GDM1 (cell line): ENCODE measurements around the gene RXFP4.

Experiments used
- DNase-seq: peaks from one replicate; lab custom pipeline; 2025; lab: John Stamatoyannopoulos, UW

Gene RXFP4

DNA sequence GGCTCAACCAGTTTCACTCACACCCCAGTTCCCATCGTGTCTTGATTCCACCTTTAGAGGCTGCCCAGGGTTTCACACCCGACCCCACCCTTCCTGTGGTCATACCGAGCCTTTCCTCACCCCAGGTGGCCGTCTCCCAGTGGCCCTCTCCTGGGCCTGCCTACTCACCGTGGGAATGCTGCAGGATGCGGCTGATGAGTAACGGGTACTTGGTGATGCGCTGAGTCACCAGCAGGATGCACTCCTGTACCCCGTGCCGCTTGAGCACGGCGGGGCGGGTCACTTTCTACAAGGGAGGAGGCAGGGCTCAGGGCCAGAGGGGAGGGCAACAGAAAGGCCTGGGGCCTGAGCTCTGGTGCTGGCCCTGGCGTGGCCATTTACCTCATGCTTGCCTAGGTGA is 20.5 kb downstream of the RXFP4 start:
- DNase-seq, result no peak

DNA sequence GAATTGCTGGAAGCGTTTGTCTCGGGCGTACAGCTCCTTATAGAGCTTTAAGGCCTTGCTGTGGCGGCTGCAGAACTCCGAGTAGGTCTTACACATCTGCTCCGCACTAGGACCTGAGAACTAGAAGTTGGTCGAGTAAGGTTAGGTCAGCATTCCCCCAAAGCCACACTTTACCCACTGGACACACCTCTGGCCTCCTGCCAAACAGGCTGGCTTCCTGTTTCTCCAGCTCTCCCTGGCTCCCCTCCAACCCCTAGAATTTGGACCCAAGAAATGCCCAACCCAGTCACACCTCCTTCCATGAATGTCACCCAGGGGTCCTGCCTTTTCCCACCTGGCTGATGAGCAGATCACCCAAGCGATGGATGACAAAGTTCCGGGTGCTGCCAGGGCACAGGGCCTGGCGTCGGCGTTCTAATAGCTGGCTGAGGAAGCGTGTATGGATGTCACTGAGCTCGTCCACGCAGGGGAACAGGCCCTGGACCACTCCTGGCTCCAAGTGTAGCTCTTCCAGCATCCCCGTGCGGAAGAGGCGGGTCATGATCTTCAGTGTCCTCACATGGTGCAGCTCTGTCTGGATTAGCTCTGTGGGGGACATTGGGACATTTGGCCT is 21.3 kb downstream of the RXFP4 start:
- DNase-seq, result no peak

DNA sequence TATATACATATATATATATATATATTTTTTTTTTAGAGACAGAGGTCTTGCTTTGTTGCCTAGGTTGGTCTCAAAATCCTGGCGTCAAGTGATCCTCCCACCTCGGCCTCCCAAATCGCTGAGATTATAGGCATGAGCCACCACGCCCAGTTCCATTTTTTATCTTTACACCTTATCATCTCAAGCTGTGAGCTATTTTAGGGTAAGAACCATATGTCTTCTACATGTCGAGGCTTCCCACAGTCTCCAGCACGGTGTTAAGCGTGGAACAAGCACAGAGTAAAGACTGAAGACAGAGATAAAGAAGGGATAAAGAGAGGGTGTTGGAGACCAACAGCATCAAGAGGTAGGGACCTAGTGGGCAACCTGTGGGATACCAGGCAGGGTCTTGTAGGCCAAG is 22.8 kb downstream of the RXFP4 start:
- no peak for DNase-seq

DNA sequence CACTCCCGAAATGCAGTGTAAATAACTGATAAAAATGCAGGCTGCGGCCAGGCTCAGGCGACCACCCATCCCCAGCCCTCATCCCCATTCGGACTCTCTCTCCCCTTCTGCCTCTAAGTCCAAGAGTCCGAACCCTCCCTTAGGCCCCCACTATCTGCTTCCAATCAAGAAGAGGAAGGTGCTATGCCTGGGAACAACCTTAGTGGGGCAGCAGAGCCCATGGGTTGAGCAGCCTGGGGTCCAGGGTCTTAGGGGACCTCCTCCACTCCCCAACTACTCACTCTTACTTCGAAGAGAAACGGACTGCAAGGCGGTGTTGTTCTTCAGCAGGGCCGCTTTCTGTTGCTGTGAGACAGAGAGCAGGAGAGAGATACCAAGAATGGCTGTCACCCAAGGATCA is 24.7 kb downstream of the RXFP4 start:
- DNase-seq, result no peak

DNA sequence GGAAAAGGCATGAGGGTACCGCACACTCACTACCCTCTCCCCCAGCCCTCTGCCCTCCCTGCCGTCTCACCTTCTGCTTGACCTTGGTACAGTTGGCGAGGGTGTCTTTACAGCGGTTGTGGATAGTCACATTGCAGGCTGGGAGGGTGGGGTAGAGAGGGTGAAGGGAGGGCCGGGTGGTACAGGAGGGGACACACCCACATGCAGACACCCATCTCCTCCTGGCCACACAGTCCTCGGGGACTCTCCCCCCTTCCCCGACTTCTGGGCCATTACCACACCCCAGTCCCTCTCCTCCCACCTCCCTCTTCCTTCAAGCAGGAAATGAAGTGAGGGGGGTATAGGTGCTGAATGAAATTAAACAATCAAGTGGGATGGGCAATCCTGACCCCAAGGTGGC is 25.3 kb downstream of the RXFP4 start:
- no peak for DNase-seq

DNA sequence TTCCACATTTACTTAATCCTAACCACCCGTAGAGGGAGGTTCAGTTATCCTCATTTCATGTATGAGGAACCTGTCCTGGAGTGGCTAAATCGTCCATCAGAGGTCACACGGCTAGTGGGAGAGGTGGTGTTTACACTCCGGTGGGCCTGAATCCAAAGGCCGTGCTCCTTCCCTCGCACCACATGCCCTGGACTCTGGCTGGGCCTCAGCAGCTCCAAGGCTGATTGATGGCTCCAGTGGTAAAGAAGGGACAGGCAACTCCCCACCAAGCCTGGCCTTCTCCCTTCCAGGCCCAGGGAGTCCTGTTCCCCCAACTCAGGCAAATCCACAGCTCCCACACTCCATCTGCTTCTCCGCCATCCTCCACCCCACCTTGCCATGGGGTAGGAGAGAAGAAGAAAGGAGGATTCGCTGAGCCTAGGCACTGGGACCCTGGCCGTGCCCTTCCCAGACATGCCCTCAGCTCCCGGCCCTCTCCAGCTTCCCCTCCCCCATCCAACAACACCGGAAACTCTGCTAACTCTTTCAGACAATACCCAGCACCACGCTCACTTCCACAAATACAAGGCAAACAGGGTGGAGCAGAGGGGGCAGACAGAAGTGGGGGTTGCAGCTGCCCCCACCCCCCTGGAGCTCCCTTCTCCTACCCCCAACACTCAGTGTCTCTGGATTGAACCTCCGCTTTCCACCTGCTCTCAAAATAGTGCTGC is 26.1 kb downstream of the RXFP4 start:
- no peak for DNase-seq

DNA sequence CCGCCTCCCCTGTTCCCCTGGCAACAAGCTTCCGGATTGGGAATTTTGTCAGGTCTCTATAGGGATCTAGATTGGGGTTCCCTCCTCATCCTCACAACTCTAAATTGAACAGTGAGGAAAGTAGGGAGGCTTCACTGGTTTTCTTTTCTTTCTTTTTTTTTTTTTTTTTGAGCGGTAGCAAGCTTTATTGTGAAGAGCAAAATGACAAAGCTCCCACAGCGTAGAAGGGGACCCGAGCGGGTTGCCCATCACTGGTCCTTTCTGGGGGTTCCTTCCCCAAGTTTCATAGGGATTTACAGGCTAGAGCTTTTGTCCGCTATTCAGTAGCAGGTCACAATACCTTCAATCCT is 26.6 kb downstream of the RXFP4 start:
- no peak for DNase-seq

DNA sequence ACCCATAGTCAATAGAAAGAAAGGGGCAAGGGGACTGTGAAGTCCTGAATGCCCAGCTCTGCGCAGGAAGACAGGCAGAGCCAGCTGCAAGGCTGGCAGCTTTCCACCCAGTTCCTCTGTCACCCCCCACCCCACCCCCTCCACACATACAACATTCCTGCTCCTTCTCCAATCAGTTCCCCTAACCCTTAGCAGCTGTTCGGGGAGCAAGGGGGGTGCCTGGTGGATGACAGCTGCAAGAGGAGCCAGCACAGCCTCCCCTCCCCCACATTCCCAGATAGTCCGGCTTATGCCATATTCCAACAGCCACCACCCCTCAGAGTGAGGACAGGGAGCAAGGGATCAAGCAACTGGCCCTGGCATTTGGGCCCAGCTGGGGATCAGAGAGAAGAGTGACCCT is 27.2 kb downstream of the RXFP4 start:
- no peak for DNase-seq

DNA sequence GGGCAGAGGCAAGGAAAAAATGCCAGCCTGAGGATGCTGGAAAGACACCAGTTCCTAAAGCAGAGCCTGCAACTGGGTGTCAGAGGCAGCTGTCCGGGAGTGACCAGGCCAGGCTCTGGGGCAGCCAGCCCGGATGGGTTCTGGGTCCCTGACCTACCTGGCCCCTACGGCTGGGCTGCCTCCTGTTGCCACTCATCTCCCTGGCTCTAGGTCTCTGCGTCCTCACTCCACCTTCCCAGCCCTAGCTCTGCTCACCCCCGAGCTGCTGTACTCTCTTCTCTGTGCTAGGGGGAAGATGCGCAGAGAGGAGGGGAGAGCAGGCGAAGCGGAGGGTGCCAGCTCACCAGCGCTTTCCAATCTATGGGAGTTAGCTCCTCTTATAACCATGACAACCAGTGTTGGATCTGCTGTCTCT is 27.9 kb downstream of the RXFP4 start:
- DNase-seq, result no peak

DNA sequence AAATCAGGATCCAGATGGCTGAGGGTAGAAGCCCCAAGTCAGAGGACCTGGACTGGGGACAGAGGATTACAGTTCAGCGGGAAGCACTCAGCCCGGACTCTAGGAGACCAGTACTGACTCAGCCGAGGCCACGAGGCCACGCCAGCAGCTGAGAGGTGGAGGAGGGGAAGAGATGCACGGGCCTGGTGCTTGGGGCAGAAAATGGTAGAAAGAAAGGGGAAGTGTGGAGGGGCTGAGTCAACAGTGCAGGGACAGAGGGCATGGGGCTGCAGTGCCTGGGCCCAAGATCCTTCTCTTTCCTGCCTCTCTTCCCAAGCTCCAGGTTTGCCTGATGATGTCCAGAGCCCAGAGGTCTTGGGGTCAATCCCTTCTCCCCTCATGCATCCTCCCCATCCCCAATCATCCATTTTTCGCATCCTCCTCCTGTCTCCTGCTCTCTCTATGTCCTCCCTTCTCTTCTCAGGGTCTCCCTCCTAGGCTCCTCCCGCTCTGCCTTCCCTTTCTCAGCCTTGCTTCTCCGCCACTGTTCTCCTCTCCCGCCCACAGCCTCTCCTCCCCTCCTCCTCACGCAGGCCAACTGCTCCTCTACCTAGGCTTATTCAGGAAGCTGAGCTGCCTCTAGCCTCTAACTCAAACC is 29.2 kb downstream of the RXFP4 start:
- peak; percentile 88 for DNase-seq

DNA sequence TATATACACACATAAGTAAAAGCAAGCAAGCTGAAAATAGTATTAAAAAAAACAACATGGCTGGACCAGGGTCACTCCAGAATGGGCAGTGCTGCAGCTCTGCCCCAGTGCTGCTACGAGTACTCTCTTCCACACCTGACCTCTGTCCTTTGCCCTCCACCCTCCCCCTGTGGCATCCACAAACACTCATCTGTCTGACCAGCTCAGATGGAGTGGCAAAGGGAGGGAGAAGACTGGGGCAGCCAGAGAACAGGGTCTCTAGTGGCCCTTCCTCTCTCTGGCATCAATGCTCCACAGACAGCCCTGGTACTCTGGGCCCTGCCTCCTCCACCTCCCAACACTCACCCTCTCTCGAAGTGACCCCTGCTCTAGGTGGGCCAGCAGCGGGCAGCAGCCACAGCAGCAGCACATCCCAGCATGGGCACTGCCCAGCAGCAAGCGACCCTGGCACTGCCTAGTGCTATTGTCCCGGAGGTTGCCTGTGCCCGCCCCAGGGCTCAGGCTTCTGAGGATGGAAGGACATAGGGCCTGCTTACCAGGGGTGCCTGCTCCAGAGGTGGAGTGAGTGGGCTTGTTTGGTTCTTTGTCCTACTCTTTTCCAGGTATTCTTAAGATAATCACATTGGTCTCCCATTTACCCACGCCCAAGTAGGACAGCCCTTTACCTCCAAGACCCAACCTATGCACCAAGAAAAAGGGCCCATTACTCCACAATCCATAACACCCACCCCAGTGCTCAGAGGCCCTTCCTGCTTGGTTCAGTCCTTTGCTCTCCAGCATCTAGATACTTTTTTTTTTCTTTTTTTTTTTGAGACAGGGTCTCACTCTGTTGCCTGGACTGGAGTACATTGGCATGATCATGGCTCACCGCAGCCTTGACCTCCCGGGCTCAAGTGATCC is 30.7 kb downstream of the RXFP4 start:
- no peak for DNase-seq

DNA sequence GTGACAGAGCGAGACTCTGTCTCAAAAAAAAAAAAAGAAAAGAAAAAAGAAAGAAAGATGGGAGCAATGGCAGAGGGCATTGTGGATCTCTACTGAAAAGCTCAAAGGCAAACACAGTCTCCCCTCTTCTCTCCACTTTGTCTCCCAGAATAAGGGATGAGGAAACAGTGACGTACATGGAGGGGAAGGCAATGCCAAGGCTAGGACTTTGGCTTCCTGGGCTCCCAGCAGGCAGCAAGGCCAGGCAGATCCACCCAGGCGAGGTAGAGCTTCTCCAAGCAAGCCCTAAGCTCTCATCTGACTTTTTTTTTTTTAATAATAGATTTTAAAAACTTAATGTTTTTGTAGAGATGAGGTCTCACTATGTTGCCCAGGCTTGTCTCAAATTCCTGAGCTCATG is 32.3 kb downstream of the RXFP4 start:
- no peak for DNase-seq

DNA sequence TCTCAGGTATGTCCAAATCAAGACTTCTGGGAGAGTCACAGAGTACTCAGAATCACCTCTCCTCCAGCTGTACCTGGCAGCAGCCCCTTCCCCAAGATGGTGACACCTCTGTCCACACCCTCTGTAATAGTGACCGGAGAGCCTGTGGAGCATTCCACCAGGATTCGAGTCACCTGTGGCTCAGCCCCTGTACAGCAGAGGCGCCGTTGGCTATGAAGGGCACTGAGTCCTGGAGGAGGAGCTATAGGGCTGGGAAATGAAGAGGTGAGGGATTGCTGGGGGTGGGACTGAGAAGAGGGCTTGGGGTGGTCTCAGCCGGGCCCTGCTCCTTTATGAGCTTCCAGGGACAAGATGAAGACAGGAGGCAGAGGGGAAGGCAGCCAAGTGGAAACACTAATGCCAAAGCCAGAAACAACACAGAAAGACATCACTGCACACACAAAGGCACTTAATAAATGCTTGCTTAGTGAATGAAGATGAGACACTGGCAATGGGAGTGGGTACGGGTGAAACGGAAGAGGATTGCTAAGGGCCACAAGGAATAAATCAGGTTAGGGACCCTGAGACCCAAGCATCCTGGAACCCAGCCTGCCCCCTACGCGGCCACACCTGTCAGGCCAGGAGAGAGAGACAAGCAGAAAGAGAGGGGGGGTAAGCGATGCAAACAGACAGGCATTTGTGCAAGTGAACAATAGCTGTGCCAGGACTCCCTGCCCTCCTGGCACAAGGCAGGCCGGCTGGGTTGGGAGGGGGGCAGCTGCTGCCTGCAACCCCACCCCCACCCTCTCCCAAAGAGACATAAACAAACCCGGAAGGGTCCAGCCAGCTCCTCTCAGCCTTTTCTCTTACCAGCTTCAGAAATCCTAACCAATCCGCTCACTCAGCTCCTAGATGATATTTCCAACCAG is 33.0 kb downstream of the RXFP4 start:
- no peak for DNase-seq

DNA sequence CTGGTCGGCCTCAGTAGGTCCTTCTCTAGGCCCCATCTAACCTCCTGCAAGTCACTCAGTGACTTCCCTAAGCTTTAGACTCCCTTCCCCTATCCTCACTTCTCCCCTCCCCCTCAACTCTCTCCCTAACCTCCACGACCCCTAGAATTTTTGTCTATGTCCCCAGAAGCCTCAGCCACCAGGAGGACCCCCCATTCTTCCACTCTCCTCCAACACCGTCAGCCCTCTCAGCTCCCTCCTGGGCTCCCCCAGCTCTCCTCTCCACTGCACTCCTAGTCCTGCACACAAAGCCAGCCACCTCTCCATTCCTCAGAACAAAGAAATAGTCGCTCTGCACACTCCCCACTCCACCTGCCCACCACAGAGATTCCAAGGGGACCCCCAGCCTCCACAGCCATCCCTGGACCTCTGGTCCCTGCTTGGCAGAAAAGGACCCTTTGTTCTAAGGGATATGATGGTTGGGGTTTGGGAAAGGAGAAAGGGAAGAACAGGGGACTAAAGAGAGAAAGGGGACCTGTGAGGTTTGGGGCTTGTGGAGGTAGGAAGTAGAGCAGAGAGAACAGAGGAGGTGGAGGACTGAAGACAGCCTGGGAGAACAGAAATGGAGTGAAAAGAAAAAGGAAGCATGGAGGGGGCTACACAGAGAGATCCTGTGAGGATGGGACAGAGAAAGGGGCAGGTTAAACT is 34.1 kb downstream of the RXFP4 start:
- no peak for DNase-seq

DNA sequence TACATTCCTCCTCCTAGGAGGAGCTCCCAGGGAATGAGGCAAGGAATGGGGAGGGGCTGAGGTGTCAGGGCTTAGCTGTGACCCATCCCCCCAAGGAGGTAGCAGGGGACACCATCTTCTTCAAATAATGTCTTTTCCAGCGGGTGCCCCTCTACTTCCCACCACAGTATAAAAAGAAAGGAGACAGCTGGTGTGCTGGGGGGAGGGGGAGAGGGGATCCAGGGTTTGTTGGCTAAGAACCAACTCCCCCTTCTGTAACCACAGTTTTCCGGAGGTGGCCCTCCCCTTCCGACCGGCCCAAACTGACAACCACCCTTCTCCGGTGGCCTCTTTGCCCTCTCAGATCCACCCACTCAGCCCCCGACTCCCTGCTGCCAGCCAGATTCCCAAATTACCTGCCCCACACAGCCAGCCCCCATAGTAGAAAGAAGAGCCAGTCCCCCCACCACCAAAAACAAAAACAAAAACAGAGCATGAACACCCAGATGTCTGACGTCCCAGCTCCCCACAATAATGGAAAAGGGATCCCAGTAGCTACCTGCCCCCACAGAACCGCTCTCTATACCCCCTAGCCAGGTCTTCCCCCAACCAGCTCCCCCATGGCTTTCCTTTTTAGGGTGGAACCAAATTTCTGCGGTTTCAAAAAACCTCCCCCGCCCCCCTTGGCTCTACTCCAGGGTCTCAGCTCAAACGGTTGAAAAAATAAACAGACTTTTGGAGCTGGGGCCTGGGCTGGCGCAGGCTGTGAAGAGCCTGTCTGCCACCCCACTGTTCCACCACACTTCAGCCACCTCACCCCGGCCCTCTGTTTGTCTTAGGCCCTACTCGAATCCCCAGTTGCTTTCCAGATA is 34.8 kb downstream of the RXFP4 start:
- peak; percentile 91 for DNase-seq

DNA sequence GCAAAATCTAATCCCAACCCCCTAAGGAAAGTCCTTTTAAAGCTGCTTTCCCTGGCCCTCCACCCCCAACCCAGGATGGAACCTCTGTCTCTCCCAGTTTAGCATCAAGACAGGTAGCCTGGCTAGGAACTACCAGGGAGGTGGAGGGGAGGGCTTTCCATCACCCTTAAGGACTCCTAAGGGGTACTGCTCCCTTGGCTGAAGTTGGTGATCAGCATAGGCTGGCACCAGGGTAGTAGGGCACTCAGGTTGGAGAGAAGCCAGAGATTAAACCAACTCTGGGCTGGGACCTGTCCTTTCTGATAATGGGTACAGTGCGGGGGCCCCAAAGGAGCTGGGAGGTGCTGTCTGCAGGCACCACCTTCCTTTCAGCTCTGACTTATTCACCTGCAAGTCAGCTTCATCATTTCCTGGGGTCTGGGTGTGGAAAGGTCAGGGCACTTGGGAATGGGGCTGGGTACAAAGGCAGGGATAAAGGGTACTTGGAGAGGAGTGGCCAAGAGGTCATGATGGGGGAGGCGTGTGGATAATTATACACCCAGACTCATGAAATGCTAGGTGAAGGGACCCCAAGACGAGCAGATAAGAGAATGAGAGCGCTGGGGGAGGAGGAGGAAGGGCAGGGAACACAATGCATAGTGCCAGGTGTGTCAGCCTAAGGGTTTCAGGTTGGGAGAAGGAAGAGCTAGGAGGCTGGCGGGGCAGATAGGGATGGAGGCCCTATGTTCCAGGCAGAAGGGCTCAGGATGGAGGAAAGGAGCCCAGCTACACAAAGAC is 35.7 kb downstream of the RXFP4 start:
- DNase-seq, result no peak

DNA sequence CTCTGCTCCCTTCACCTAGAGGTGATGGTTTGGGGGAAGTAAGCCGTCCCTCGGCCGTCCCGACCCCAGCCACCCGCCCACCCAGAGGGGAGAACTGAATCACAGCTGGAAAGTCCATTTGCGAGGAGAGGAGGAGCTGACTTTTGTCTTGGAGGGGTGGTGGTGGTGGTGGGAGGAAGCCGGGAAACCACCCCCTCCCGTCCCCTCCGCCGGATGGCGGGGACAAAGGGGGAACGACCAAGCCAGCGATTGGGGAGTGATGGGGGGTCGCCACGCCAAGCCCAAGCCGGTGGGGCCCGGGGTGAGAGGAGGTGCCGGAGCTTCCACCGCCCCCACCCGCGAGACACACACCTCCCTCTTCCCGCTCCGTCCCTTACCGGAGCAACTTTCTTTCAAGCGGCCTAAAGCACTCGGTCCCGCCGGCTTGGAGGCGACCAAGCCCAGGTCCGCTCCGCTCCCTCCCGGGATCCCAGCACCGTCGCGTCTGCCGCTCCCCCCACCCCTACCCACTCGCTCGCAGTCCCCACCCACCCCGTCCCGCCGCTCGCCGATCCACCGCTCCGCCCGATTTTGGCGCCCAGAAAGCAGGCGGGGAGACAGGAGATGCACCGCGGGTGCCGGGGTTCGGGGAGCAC is 36.4 kb downstream of the RXFP4 start:
- DNase-seq, result no peak

DNA sequence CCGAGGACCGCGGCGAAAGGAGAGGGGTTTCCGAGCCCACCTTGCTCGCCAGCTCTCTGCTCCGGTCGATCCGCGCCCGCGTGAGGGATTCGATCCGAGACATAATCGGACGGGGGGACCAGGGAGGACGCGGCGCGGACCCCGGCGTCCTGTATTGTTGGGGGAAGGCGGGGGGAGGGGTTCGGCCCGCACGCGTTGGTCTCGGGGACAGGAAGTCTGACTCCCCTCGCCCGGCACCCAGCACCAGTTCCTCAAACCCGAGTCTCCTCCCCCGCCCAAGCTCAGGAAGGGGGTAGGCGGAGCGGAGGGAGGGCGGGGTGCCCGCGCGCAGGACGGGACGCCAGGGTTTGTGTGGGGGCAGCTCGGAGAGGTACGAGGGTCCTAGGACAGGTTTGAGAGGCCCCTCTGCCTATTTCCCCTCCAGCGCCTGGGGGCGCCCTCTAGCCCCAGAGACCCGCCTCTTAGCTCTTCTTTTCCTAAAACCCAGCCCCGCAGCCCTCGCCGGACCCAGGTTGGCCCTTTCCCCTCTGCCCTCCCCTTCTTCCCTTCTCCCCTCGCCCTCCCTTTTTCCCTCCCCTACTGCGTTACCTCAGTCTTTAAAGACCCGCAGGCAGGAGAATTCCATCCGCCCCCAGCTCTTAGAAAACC is 37.0 kb downstream of the RXFP4 start, which contains the start of gene ARHGEF2:
Gene ARHGEF2, minus strand, starts transcription at position 223 of the 648 bp plus-strand sequence. Its CDS starts 120 bp downstream, at position 103.
- DNase-seq, result peak; percentile 90
